H9 (cell line): ENCODE data around the gene CCDC121. TPM values are rescaled to one million over a fixed set of nuclear protein-coding genes. Genes with fewer than 3 reads are reported as not detected.

ENCODE experiments used
- DNase-seq: peaks from one replicate; pipeline ENCODE4 v3.0.0-alpha.2; 2017
- H2AFZ ChIP-seq: one replicate; pipeline ENCODE4 v1.6.1; 2013; ENCODE audit warnings: mild to moderate bottlenecking, low read length, control low read depth, moderate library complexity
- H2AK5ac ChIP-seq: 2 replicates; pipeline ENCODE4 v1.6.1; 2013; ENCODE audit warnings: low read length, control low read depth, mixed read lengths; ENCODE audit not compliant: insufficient read length
- H2BK120ac ChIP-seq: one replicate; pipeline ENCODE4 v1.6.1; 2013; ENCODE audit warnings: low read depth, mild to moderate bottlenecking, low read length, control low read depth, inconsistent platforms; ENCODE audit not compliant: poor library complexity, severe bottlenecking
- H2BK12ac ChIP-seq: 2 replicates; pipeline ENCODE4 v1.6.1; 2013; ENCODE audit warnings: low read length, control low read depth, mixed read lengths, low read depth; ENCODE audit not compliant: insufficient read length
- H2BK15ac ChIP-seq: 2 replicates; pipeline ENCODE4 v1.6.1; 2013; ENCODE audit warnings: low read depth, low read length, control low read depth
- H2BK20ac ChIP-seq: one replicate; pipeline ENCODE4 v1.6.1; 2013; ENCODE audit warnings: low read depth, mild to moderate bottlenecking, low read length, control low read depth, inconsistent platforms; ENCODE audit not compliant: poor library complexity, severe bottlenecking
- H2BK5ac ChIP-seq: 2 replicates; pipeline ENCODE4 v1.6.1; 2013; ENCODE audit warnings: low read length, control low read depth, mixed read lengths; ENCODE audit not compliant: insufficient read length
- H3K14ac ChIP-seq: 2 replicates; pipeline ENCODE4 v1.6.1; 2013; ENCODE audit warnings: low read length, control low read depth; ENCODE audit not compliant: insufficient read depth
- H3K18ac ChIP-seq: 2 replicates; pipeline ENCODE4 v1.6.1; 2013; ENCODE audit warnings: low read depth, mild to moderate bottlenecking, mixed read lengths, low read length, control low read depth; ENCODE audit not compliant: insufficient read length
- H3K23ac ChIP-seq: 2 replicates; pipeline ENCODE4 v1.6.1; 2013; ENCODE audit warnings: low read length, control low read depth, mixed read lengths, low read depth; ENCODE audit not compliant: insufficient read length
- H3K23me2 ChIP-seq: 2 replicates; pipeline ENCODE4 v1.6.1; 2013; ENCODE audit warnings: low read depth, mild to moderate bottlenecking, mixed read lengths, low read length, control low read depth; ENCODE audit not compliant: insufficient read length, poor library complexity, severe bottlenecking
- H3K27ac ChIP-seq: 2 replicates; pipeline ENCODE4 v1.5.1; 2013; ENCODE audit warnings: low read length, control low read depth, mixed read lengths, low read depth; ENCODE audit not compliant: insufficient read length
- H3K27me3 ChIP-seq: 2 replicates; pipeline ENCODE4 v1.6.1; 2013; ENCODE audit warnings: low read length, control low read depth, inconsistent platforms; ENCODE audit not compliant: insufficient read depth
- H3K4ac ChIP-seq: 2 replicates; pipeline ENCODE4 v1.6.1; 2013; ENCODE audit warnings: low read depth, mild to moderate bottlenecking, control low read depth, inconsistent platforms, low read length, moderate library complexity
- H3K4me1 ChIP-seq: 2 replicates; pipeline ENCODE4 v1.6.1; 2013; ENCODE audit warnings: low read length, control low read depth, inconsistent platforms; ENCODE audit not compliant: insufficient read depth
- H3K4me2 ChIP-seq: 2 replicates; pipeline ENCODE4 v1.6.1; 2013; ENCODE audit warnings: low read length, control low read depth, mixed read lengths; ENCODE audit not compliant: insufficient read length, insufficient read depth
- H3K56ac ChIP-seq: 2 replicates; pipeline ENCODE4 v1.6.1; 2013; ENCODE audit warnings: low read depth, mild to moderate bottlenecking, mixed read lengths, low read length, control low read depth; ENCODE audit not compliant: insufficient read length
- H3K79me1 ChIP-seq: 2 replicates; pipeline ENCODE4 v1.6.1; 2013; ENCODE audit warnings: low read depth, mild to moderate bottlenecking, moderate library complexity, low read length, control low read depth, inconsistent platforms; ENCODE audit not compliant: insufficient read depth, poor library complexity, severe bottlenecking
- H3K79me2 ChIP-seq: 2 replicates; pipeline ENCODE4 v1.6.1; 2013; ENCODE audit warnings: low read length, control low read depth, inconsistent platforms; ENCODE audit not compliant: insufficient read depth
- H3K9ac ChIP-seq: 2 replicates; pipeline ENCODE4 v1.6.1; 2013; ENCODE audit warnings: low read length, control low read depth, mixed read lengths; ENCODE audit not compliant: insufficient read length; ENCODE audit errors: extremely low read depth
- H3K9me3 ChIP-seq: one replicate; pipeline ENCODE4 v1.6.1; 2013; ENCODE audit warnings: low read depth, low read length, inconsistent platforms; ENCODE audit not compliant: control insufficient read depth
- H3T11ph ChIP-seq: one replicate; pipeline ENCODE4 v1.6.1; 2013; ENCODE audit warnings: mild to moderate bottlenecking, low read length, control low read depth, inconsistent platforms
- H4K20me1 ChIP-seq: one replicate; pipeline ENCODE4 v1.6.1; 2013; ENCODE audit not compliant: control insufficient read depth, insufficient read length, insufficient read depth
- H4K5ac ChIP-seq: 2 replicates; pipeline ENCODE4 v1.6.1; 2013; ENCODE audit warnings: low read depth, mild to moderate bottlenecking, mixed read lengths, low read length, control low read depth; ENCODE audit not compliant: insufficient read length
- H4K8ac ChIP-seq: replicated peaks from 2 replicates; pipeline ENCODE4 v1.6.1; 2013; ENCODE audit warnings: low read length, control low read depth, mixed read lengths, low read depth; ENCODE audit not compliant: insufficient read length
- H4K91ac ChIP-seq: 2 replicates; pipeline ENCODE4 v1.6.1; 2013; ENCODE audit warnings: low read depth, mild to moderate bottlenecking, moderate library complexity, mixed read lengths, low read length, control low read depth; ENCODE audit not compliant: insufficient read length
- H3K27ac Mint-ChIP-seq, 3 experiments: 2 replicates in 2 of 3; 3 replicates in 1 of 3; pipeline ENCODE4 v1.8.0; 2020 to 2021; ENCODE audit warnings: mixed read lengths in 3 of 3, mild to moderate bottlenecking in 1 of 3, moderate library complexity in 1 of 3
- H3K27me3 Mint-ChIP-seq: 2 replicates; pipeline ENCODE4 v1.8.0; 2021; ENCODE audit warnings: low read depth, mild to moderate bottlenecking, moderate library complexity, mixed read lengths
- H3K36me3 Mint-ChIP-seq, 3 experiments: 2 replicates in 2 of 3; 3 replicates in 1 of 3; pipeline ENCODE4 v1.8.0; 2020 to 2021; ENCODE audit warnings: low read depth in 3 of 3, mixed read lengths in 3 of 3; ENCODE audit not compliant: insufficient read depth in 1 of 3
- H3K4me1 Mint-ChIP-seq, 2 experiments: 2 replicates each; pipeline ENCODE4 v1.8.0; 2020; ENCODE audit warnings: mixed read lengths in 2 of 2
- H3K4me3 Mint-ChIP-seq, 2 experiments: 2 replicates in 1 of 2; 3 replicates in 1 of 2; pipeline ENCODE4 v1.8.0; 2020 to 2021; ENCODE audit warnings: mild to moderate bottlenecking in 2 of 2, mixed read lengths in 2 of 2, moderate library complexity in 1 of 2
- H3K9me3 Mint-ChIP-seq, 2 experiments: 2 replicates in 1 of 2; 3 replicates in 1 of 2; pipeline ENCODE4 v1.8.0; 2020; ENCODE audit warnings: mild to moderate bottlenecking in 2 of 2, mixed read lengths in 2 of 2, moderate library complexity in 1 of 2
- WGBS: extraction: QIAGEN DNeasy Blood & Tissue Kit; methylation state at CpG from one replicate; pipeline ENCODE4 v1.1.7; 2013; ENCODE audit warnings: missing lambda C conversion rate, low lambda C conversion rate, mixed read lengths; ENCODE audit not compliant: insufficient read length; ENCODE audit errors: extremely low coverage; 5-methylcytosine and 5-hydroxymethylcytosine counted together
- total RNA-seq: library from RNA; stranded (reverse); gene quantifications from 2 replicates; pipeline ENCODE4 v1.2.1, GENCODE V29; 2021
- TF ChIP-seq, protein P1 (sequence below): fragments of 200-600 bp; sonication (generic); conservative IDR thresholded peaks from 3 replicates; pipeline ENCODE4 v1.8.0; 2021; ENCODE audit warnings: antibody characterized with exemption, mild to moderate bottlenecking

CCDC121 gene
- total RNA-seq, 1 experiment from 2014 or later: 1.2 TPM

- Histone ChIP-seq H3K27ac (no peak overlapping the region), H2BK120ac (no peak overlapping the region), H3K18ac (no peak overlapping the region), H2BK5ac (no peak overlapping the region), H2AK5ac (no peak overlapping the region), H3K79me2 (no peaks in the 10 kb centered on the region), H3K56ac (no peak overlapping the region), H3K23me2 (no peaks in the 10 kb centered on the region), H3K9ac (no peak overlapping the region), H2BK15ac (no peak overlapping the region), H3K4me2 (no peak overlapping the region), H3K23ac (no peak overlapping the region), H4K5ac (no peak overlapping the region), H2BK20ac (no peak overlapping the region), H3K4ac (no peak overlapping the region), H4K91ac (no peak overlapping the region), H4K8ac (no peak overlapping the region), H2AFZ (no peak overlapping the region), H2BK12ac (no peak overlapping the region), H3K79me1 (no peaks in the 10 kb centered on the region), H3K14ac (no peak overlapping the region), H3K9me3 (no peaks in the 10 kb centered on the region), H3T11ph (no peak overlapping the region), H4K20me1 (no peaks in the 10 kb centered on the region), H3K4me1 (no peaks in the 10 kb centered on the region), H3K27me3 (no peaks in the 10 kb centered on the region)
- WGBS: no CpG with 5 or more reads among the region's 5 CpGs
- H3K4me1 Mint-ChIP-seq: no peaks in the 10 kb centered on the region
- H3K4me3 Mint-ChIP-seq: no peak overlapping the region
- no peak for DNase-seq
- H3K9me3 Mint-ChIP-seq: no peaks in the 10 kb centered on the region
- H3K27me3 Mint-ChIP-seq: no peaks in the 10 kb centered on the region
- peaks cover 27 to 75% (median 63%) of the 10 kb centered on the region in 3 experiments for H3K36me3 Mint-ChIP-seq
- TF ChIP-seq, protein P1, sequence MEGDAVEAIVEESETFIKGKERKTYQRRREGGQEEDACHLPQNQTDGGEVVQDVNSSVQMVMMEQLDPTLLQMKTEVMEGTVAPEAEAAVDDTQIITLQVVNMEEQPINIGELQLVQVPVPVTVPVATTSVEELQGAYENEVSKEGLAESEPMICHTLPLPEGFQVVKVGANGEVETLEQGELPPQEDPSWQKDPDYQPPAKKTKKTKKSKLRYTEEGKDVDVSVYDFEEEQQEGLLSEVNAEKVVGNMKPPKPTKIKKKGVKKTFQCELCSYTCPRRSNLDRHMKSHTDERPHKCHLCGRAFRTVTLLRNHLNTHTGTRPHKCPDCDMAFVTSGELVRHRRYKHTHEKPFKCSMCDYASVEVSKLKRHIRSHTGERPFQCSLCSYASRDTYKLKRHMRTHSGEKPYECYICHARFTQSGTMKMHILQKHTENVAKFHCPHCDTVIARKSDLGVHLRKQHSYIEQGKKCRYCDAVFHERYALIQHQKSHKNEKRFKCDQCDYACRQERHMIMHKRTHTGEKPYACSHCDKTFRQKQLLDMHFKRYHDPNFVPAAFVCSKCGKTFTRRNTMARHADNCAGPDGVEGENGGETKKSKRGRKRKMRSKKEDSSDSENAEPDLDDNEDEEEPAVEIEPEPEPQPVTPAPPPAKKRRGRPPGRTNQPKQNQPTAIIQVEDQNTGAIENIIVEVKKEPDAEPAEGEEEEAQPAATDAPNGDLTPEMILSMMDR: no peak
- H3K27ac Mint-ChIP-seq: no peak overlapping the region
Observed at GRCh38 chr2:27636766-27637165, 8.0 kb upstream of the CCDC121 start.
